SH-SY5Y (cell line): ENCODE results near the gene SMS.

ENCODE experiments used
- GATA2 ChIP-seq: IDR thresholded peaks from 2 replicates; pipeline ENCODE4 v1.6.1; 2011; ENCODE audit warnings: mild to moderate bottlenecking, low read depth, low read length
- GATA3 ChIP-seq: IDR thresholded peaks from 2 replicates; pipeline ENCODE4 v1.6.1; 2011; ENCODE audit warnings: low read depth, mild to moderate bottlenecking, low read length, moderate library complexity

The SMS gene

DNA sequence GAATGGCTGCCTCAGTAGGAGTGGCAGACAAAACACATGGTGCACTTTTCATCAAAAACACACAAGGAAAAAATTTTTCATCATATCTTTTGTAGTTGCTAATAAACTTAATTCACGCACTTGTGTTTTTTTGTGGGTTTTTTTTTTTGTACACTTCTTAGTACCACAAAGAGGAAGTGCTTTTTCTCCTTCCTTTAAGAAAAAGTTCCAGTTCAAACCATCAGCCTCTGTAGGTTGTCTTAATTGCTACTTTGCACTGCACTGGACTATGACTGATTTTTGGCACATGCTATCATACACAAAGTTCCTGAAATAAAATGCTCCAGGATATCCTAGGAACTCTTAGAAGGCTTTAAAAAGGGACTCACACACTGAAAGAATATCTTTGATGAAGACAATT, 91.6 kb downstream of the SMS start, which contains the start of gene PHEX:
Gene PHEX, plus strand, starts transcription at position 242 of the 400 bp plus-strand sequence. CDS start 681 bp downstream, outside the sequence.
- TF ChIP-seq GATA2 (no peak), GATA3 (no peak)

DNA sequence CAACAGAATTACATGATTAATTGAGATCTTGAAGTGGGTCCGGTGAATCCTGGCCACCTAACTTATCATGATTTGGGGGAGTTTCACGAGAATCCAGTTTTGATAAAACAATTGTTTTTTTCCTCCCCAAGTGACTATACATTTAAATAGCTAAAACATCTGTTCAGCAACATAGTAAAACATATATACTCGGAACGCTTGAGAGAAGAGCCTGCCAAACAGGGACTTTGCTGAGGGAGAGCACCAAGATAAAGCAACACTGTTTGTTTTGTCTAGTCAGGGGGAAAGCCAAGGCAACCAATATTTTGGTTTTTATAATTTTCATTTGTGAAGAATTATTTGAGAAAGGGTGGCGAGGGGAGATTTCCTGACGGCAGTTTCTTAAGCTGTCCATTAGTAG, 92.0 kb downstream of the SMS start:
- no peak for TF ChIP-seq GATA2
- no peak for TF ChIP-seq GATA3

- TF ChIP-seq GATA2 (no peak), GATA3 (no peak)
These were observed 93.3 kb downstream of the SMS start for GRCh38 chrX:22033818-22034217.

- TF ChIP-seq GATA3, result no peak
- no peak for TF ChIP-seq GATA2
These were observed 94.7 kb downstream of the SMS start for GRCh38 chrX:22035236-22035635.

- no peak for TF ChIP-seq GATA2
- TF ChIP-seq GATA3, result no peak
These were observed 96.7 kb downstream of the SMS start for GRCh38 chrX:22037225-22037624.

DNA sequence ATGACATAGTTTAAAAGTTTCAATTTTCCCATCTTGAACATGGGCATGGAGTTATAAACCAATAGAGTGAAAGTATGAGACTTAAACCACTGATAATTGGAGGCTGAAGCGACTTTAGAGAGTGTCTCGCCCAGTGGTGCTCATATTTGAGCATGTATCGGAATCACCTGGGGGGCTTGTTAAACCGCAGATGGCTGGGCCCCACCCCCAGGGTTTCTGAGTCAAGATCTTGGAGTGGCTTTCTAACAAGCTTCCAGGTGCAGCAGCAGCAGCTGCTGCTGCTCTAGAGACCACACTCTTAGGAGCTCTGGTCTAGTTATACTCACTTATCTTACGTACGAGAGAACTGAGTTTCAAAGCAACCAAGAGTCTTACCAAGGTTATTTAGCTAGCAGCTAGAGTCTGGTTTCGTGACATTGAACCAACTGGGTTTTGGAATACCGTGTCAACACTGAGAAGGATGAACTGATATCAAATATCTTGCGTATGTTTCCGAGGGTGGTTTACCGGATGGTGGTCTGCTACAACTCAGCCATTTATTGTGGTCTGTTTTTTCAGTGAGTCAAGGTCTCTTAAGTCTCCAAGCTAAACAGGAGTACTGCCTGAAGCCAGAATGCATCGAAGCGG, 97.5 kb downstream of the SMS start:
- TF ChIP-seq GATA2 (no peak), GATA3 (no peak)

DNA sequence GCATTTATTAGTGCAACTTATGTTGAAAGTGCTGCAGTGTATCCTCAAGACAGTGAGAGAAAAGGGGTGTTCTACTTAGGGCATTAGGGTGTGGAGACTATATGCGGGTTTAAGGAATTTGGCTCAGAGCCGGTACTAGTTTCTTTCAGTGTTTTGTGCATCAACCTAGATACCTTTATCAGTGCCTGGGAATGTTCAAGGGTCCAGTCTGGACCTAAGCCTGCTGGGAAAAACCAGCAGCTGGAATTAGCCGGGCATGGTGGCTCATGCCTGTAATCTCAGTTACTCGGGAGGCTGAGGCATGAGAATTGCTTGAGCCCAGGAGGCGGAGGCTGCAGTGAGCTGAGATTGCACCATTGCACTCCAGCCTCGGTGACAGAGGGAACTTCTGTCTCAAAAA, 99.0 kb downstream of the SMS start:
- TF ChIP-seq GATA2, result no peak
- no peak for TF ChIP-seq GATA3

- TF ChIP-seq GATA3 (no peak), GATA2 (no peak)
These were observed 99.7 kb downstream of the SMS start for GRCh38 chrX:22040184-22040583.

- no peak for TF ChIP-seq GATA2
- no peak for TF ChIP-seq GATA3
These were observed 101.5 kb downstream of the SMS start for GRCh38 chrX:22041907-22042530.

- TF ChIP-seq GATA3 (no peak), GATA2 (no peak)
These were observed 103.4 kb downstream of the SMS start for GRCh38 chrX:22043872-22044271.
